ENCODE measurements around the gene KCNAB2.

The KCNAB2 gene

GRCh38 chr1:6039031-6039430, 6.7 kb upstream of the KCNAB2 start:
- H3K4me3 ChIP-seq (ENCODE audit: low read depth, low read length), result no peak overlapping the region
- no peak for TF ChIP-seq CTCF (IDR thresholded peaks at IDR 0.05; ENCODE audit: control insufficient read depth, extremely low read depth, insufficient read depth)
- no peak for DNase-seq (ENCODE audit: low read depth)

- no peak for TF ChIP-seq CTCF (IDR thresholded peaks at IDR 0.05; ENCODE audit: control insufficient read depth, extremely low read depth, insufficient read depth)
Measured at GRCh38 chr1:6040444-6040843, 5.2 kb upstream of the KCNAB2 start.

GRCh38 chr1:6040861-6041415, 4.8 kb upstream of the KCNAB2 start:
- TF ChIP-seq CTCF (IDR thresholded peaks at IDR 0.05; ENCODE audit: control insufficient read depth, extremely low read depth, insufficient read depth), result no peak
- no peak overlapping the region for H3K4me3 ChIP-seq (ENCODE audit: low read depth, low read length)
- DNase-seq (ENCODE audit: low read depth), result no peak

More at GRCh38 chr1:6040444-6040843, 5.2 kb upstream of the KCNAB2 start:
- H3K4me3 ChIP-seq (ENCODE audit: low read depth, low read length), result no peak overlapping the region
- DNase-seq (ENCODE audit: low read depth), result no peak

GRCh38 chr1:6041432-6042062, 4.1 kb upstream of the KCNAB2 start:
- no peak for DNase-seq (ENCODE audit: low read depth)
- H3K4me3 ChIP-seq (ENCODE audit: low read depth, low read length), result no peak overlapping the region
- peak; percentile 56 for TF ChIP-seq CTCF (IDR thresholded peaks at IDR 0.05; ENCODE audit: control insufficient read depth, extremely low read depth, insufficient read depth)

GRCh38 chr1:6043561-6043960, 2.1 kb upstream of the KCNAB2 start:
- DNase-seq (ENCODE audit: low read depth), result no peak
- no peak overlapping the region for H3K4me3 ChIP-seq (ENCODE audit: low read depth, low read length)
- no peak for TF ChIP-seq CTCF (IDR thresholded peaks at IDR 0.05; ENCODE audit: control insufficient read depth, extremely low read depth, insufficient read depth)

- H3K4me3 ChIP-seq (ENCODE audit: low read depth, low read length), result no peak overlapping the region
- DNase-seq (ENCODE audit: low read depth), result no peak
- TF ChIP-seq CTCF (IDR thresholded peaks at IDR 0.05; ENCODE audit: control insufficient read depth, extremely low read depth, insufficient read depth), result no peak
Measured at GRCh38 chr1:6044481-6045109, 1.1 kb upstream of the KCNAB2 start.
